ENCODE data around the gene ZBTB21. TPM values are rescaled to one million over a fixed set of nuclear protein-coding genes. Genes with fewer than 3 reads are reported as not detected.

Gene ZBTB21
- total and polyA plus RNA-seq, 2 of the 4 experiments (the other 2 are of a cell fraction): 6.8 to 12.0 TPM

DNA sequence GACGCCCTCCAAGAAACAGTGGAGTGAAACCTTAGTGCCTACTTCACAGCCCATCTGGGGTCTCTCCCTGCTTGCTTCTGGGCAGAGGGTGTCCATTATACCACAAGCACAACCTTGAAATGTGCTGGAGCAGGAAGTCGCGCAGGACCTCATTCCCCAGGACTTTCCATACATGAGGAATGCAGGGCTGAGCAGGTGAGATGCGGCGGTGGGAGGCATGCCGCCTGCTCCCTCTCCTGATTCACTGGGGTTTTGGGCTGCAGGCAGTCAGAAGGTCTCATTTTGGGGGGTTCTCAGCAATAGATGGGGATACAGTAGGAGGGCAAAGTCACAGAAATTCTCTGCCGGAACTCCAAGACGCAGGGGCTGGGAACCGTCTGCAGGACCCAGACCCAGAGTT is 45.3 kb upstream of the ZBTB21 start:
- TF ChIP-seq SMC3 (IDR thresholded peaks at IDR 0.05; ENCODE audit: low read depth, low read length) (no peak), RAD21 (IDR thresholded peaks at IDR 0.05; ENCODE audit: low read length) (no peak), FOS (IDR thresholded peaks at IDR 0.05; ENCODE audit: low read depth, low read length) (no peak), POLR2A (IDR thresholded peaks at IDR 0.05; ENCODE audit: low read depth, low read length) (no peak), MAZ (IDR thresholded peaks at IDR 0.05; ENCODE audit: borderline replicate concordance, low read depth, low read length) (no peak), CHD1 (IDR thresholded peaks at IDR 0.05; ENCODE audit: low read depth, low read length) (no peak), BHLHE40 (IDR thresholded peaks at IDR 0.05; ENCODE audit: low read depth, low read length) (no peak), MXI1 (IDR thresholded peaks at IDR 0.05; ENCODE audit: borderline replicate concordance, low read depth, low read length) (no peak), RCOR1 (IDR thresholded peaks at IDR 0.05; ENCODE audit: insufficient replicate concordance, low read length) (no peak), CEBPB (IDR thresholded peaks at IDR 0.05; ENCODE audit: low read depth, low read length) (no peak), MAFK (IDR thresholded peaks at IDR 0.05; ENCODE audit: low read depth, low read length) (no peak)
- TF ChIP-seq, protein P1, sequence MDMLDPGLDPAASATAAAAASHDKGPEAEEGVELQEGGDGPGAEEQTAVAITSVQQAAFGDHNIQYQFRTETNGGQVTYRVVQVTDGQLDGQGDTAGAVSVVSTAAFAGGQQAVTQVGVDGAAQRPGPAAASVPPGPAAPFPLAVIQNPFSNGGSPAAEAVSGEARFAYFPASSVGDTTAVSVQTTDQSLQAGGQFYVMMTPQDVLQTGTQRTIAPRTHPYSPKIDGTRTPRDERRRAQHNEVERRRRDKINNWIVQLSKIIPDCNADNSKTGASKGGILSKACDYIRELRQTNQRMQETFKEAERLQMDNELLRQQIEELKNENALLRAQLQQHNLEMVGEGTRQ (IDR thresholded peaks at IDR 0.05; ENCODE audit: low read depth, low read length): no peak
- TF ChIP-seq, protein P2, sequence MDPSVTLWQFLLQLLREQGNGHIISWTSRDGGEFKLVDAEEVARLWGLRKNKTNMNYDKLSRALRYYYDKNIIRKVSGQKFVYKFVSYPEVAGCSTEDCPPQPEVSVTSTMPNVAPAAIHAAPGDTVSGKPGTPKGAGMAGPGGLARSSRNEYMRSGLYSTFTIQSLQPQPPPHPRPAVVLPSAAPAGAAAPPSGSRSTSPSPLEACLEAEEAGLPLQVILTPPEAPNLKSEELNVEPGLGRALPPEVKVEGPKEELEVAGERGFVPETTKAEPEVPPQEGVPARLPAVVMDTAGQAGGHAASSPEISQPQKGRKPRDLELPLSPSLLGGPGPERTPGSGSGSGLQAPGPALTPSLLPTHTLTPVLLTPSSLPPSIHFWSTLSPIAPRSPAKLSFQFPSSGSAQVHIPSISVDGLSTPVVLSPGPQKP (IDR thresholded peaks at IDR 0.05; ENCODE audit: borderline replicate concordance, low read depth, low read length): no peak
- TF ChIP-seq, protein P3, sequence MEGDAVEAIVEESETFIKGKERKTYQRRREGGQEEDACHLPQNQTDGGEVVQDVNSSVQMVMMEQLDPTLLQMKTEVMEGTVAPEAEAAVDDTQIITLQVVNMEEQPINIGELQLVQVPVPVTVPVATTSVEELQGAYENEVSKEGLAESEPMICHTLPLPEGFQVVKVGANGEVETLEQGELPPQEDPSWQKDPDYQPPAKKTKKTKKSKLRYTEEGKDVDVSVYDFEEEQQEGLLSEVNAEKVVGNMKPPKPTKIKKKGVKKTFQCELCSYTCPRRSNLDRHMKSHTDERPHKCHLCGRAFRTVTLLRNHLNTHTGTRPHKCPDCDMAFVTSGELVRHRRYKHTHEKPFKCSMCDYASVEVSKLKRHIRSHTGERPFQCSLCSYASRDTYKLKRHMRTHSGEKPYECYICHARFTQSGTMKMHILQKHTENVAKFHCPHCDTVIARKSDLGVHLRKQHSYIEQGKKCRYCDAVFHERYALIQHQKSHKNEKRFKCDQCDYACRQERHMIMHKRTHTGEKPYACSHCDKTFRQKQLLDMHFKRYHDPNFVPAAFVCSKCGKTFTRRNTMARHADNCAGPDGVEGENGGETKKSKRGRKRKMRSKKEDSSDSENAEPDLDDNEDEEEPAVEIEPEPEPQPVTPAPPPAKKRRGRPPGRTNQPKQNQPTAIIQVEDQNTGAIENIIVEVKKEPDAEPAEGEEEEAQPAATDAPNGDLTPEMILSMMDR (conservative IDR thresholded peaks at IDR 0.05; ENCODE audit: low read depth, low read length): no peak
- 100% methylated on average over 3 of the region's 9 CpGs; no CpG with 5 or more reads in 1 of the 2 experiments for WGBS, 2 experiments (ENCODE audit: extremely low coverage in 2 of 2, insufficient read length in 1 of 2)
- ChIA-PET POLR2A (ENCODE audit: unreplicated experiment) (no interaction called here), CTCF (no interaction called here)
- Histone ChIP-seq H4K8ac (ENCODE audit: low read depth in 2 of 2, low read length in 2 of 2) (no peak overlapping the region; a peak in 1 of 4 replicates), H3K14ac (replicated peaks; ENCODE audit: low read depth, low read length) (0 out of 2 replicates have a peak overlapping the region, but pooled peaks have one; percentile 41), H4K20me1 (ENCODE audit: insufficient read depth, low read length) (no peaks in the 10 kb centered on the region; the same call in 1 of the 2 replicates), H3K4ac (ENCODE audit: low read depth, low read length) (peak overlapping the region; percentile 68), H3K4me1 (ENCODE audit: control insufficient read depth, insufficient read depth, low read length) (peaks cover 20% of the 10 kb centered on the region), H4K91ac (ENCODE audit: insufficient read depth, low read depth, low read length) (peak overlapping the region; percentile 96; the same call in 1 of the 2 replicates), H3K4me3 (ENCODE audit: insufficient read depth, low read depth, low read length) (no peak overlapping the region), H3K9me1 (ENCODE audit: insufficient read depth, low read length) (peaks cover 31% of the 10 kb centered on the region), H2BK20ac (ENCODE audit: low read depth, low read length) (no peak overlapping the region; the same call in 1 of the 2 replicates), H3K4me2 (ENCODE audit: low read depth, low read length) (no peak overlapping the region), H3K27me3 (ENCODE audit: control insufficient read depth, insufficient read depth, low read length) (no peaks in the 10 kb centered on the region), H4K5ac (ENCODE audit: low read depth, low read length) (no peak overlapping the region; the same call in 1 of the 2 replicates), H3K36me3 (ENCODE audit: control insufficient read depth, insufficient read depth, low read length) (no peaks in the 10 kb centered on the region), H3K9me3 (ENCODE audit: control insufficient read depth, insufficient read depth, low read length) (no peaks in the 10 kb centered on the region), H3K18ac (ENCODE audit: low read depth, low read length) (no peak overlapping the region; the same call in 1 of the 2 replicates), H3K9ac (ENCODE audit: low read depth, low read length) (no peak overlapping the region), H3K23ac (ENCODE audit: low read depth, low read length) (no peak overlapping the region), H2AFZ (replicated peaks; ENCODE audit: low read length, poor library complexity) (no peak overlapping the region), H3K56ac (ENCODE audit: extremely low read depth, insufficient read depth, low read length) (no peak overlapping the region), H3K27ac (ENCODE audit: insufficient read depth, low read length) (no peak overlapping the region), H3K79me1 (ENCODE audit: low read depth in 1 of 2, low read length in 2 of 2) (peaks cover 4 to 13% of the 10 kb centered on the region in 2 experiments; a peak in 2 of 4 replicates), H2BK120ac (ENCODE audit: low read depth, low read length) (peak overlapping the region; percentile 97), H2BK5ac (ENCODE audit: low read depth, low read length, poor library complexity, severe bottlenecking) (no peak overlapping the region), H2BK15ac (ENCODE audit: low read depth, low read length) (peak overlapping the region; percentile 82; the same call in 2 of the 3 replicates), H2AK5ac (ENCODE audit: low read depth, low read length) (peak overlapping the region; percentile 79), H2AK9ac (replicated peaks; ENCODE audit: low read depth, low read length, poor library complexity) (no peak overlapping the region)
- BruUV-seq (replicated peaks): no TSS peak
- no peak for ATAC-seq (ENCODE audit: low read depth)
- intact Hi-C loops (cut with micrococcal nuclease) (no loop called here), in situ Hi-C loops (cut with MboI; ENCODE audit: low sequenced_read_pairs) (no loop called here), dilution Hi-C loops (cut with HindIII; ENCODE audit: low sequenced_read_pairs, unreplicated experiment) (no loop called here)
- DNase-seq: no peak
